Fibroblast of skin of back (primary cell): ENCODE results near the gene MIF4GD.
"Not testable (repeated sequence)": the region's sequence is repeated elsewhere in the genome, so short reads cannot be mapped to it uniquely, and the experiment has no call there.

Source experiments
- DNase-seq: peaks from one replicate; pipeline ENCODE4 v3.0.0-alpha.2; 2013

The MIF4GD gene

DNA sequence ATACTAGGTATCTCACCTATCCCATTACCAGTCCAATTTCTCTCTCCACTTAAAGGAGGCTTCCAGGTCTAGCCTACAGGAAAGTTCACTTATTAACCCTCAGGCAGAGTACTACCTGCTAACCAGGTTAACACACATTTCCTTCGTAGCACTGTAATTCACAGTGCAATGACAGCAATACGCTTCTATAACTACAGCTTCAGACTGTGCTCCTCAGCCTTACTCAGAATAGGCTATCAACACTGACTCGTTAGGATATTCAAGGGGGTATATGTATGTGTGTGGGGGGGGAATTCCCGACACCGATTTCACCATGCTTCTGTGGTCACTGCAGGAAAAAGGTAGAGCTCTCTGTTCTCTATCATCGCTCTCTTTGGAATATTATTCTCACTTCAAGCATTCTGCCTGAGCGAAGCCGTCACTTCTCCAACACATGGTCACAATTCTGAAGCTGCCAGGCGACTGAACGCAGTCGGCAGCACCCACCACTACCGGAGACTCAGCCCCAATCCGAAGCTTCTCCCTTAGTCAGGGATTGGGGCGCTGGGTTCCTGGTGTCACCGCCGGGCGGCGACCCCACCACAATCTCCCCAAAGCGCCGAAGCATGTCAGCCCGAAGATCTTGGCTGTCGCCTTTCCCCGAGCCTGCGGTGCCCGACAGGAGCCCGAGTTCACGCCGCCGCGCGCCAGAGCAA, 10.2 kb downstream of the MIF4GD start:
- DNase-seq: no peak

DNA sequence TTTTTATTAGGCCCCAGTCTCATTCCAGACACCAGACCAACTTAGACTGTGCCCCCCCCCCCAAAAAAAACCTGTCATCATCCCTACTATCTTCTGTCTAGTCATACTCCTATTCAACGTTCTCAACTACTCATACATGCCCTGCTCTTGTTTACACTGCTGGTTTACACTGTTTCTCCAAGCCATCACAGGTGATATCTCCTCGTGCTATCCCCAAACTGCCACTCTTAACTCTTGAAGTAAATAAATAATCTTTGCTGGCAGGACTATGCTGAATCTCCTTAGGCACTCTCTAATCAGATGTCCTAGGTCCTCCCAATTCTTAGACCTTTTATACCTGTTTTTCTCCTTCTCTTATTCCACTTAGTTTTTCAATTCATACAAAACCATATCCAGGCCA, 13.8 kb downstream of the MIF4GD start:
- DNase-seq: not testable (repeated sequence)

DNA sequence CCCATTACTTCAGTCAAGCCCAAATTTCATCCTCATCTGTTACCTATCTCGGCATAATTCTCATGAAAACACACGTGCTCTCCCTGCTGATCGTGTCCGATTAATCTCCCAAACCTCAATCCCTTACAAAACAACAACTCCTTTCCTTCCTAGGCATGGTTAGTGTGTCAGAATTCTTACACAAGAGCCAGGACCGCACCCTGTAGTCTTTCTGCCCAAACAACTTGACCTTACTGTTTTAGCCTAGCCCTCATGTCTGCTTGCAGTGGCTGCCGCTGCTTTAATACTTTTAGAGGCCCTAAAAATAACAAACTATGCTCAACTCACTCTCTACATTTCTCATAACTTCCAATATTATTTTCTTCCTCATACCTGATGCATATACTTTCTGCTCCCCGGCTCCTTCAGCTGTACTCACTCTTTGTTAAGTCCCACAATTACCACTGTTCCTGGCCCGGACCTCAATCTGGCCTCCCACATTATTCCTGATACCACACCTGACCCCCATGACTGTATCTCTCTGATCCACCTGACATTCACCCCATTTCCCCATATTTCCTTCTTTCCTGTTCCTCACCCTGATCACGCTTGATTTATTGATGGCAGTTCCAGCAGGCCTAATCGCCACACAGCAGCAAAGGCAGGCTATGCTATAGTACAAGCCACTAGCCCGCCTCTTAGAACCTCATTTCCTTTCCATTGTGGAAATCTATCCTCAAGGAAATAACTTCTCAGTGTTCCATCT, 14.9 kb downstream of the MIF4GD start:
- not testable (repeated sequence) for DNase-seq

DNA sequence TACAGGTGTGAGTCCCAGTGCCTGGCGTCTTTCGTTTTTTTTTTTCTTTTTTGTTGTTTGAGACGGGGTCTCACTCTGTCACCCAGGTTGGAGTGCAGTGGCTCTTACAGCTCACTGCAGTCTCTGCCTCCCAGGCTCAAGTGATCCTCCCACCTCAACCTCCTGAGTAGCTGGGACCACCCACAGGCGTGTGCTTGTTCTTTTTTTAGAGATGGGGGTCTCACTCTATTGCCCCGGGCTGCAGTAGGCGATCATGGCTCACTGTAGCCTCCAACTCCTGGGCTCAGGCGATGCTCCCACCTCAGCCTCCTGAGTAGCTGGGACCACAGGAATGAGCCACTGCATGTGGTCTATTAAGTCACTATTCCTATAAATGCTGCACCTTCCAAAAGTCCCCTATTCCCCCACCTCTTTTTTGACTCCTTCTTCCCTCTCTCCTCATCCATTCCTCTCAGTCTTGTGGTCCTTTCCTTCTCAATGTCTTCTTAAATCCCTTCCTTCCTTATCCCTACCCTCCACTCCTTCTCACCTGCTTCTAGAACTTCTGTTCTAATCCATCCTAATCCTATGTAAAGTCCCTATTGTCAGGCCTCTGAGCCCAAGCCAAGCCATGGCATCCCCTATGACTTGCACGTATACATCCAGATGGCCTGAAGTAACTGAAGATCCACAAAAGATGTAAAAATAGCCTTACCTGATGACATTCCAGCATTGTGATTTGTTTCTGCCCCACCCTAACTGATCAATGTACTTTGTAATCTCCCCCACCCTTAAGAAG, 18.8 kb downstream of the MIF4GD start:
- DNase-seq: no peak

DNA sequence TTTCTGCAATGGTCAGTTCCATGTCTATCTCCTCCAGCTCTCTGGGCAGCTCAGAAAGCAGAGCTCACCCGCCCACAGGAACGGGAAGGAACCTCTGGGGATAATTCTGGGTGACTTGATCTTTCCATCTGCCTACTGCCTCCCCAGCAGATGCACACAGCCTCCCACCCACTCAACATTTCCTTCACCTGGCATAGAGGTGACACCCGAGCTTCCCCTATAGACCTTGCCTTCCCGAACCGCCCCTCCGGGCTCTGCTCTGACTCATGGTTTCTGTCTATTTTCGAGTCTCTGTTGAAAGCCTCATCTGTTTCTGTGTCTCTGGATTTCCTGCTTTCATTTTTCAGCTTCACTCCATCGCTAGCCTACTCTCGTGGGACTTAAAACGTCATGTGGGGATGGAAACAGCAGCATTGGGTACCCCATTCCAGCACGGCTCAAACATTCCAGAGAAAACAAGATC, 21.0 kb downstream of the MIF4GD start:
- DNase-seq: peak; percentile 74

DNA sequence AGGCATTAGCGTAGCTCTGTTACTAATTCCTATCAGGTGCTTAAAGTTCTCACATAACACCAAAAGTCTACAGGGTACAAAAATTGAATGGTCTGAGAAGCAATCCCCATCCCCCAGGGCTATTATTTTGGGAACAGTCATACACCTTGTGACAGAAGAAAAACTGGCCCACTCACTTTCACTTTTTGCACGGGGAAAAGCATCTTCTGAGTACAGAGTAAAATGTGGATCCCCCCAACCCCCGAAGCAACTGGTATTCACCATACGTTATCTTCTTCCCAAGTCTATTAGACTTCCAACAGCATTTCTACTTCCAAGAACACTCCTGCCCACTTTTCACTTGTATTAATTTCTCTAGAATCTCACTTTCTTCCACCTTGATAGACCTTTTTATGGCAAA, 21.5 kb downstream of the MIF4GD start:
- no peak for DNase-seq

DNA sequence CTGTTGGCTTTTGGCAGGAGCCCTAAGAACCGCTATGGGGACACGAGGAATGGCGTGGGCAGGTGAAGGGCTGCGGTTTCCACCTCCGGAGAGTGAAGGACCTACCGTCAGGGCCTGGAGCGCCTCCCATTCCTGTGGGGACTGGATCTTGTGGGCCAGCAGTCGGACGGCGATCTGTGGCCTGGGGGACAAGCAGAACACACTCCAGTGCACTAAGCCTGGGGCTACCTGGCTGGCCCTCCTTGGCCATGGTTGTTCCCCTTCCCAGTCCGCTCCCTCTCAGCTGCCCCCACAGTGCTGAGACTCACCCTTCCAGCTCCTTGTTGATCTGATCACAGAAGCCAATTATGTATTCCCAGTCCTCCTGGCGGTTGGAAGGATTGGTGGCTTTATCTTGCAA, 24.6 kb downstream of the MIF4GD start:
- no peak for DNase-seq

DNA sequence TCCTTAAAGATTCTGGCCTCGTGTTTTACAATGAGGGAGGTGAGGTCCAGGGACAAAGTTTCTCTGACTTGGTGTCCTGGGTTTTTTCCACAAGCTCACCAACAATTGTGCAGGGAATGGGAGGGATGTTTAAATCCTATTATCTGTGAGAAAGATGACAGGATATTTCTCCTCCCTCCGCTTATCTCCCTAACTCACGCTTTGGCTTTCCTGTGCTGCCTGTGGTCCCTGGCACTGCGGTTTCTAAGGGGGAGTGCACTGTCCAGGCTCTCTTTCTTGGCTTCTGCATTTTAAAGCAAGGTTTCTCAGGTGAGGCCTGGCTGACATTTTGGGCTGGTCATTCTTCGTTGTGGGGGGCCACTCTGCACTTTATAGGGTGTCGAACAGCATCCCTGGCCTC, 26.0 kb downstream of the MIF4GD start:
- DNase-seq: no peak

DNA sequence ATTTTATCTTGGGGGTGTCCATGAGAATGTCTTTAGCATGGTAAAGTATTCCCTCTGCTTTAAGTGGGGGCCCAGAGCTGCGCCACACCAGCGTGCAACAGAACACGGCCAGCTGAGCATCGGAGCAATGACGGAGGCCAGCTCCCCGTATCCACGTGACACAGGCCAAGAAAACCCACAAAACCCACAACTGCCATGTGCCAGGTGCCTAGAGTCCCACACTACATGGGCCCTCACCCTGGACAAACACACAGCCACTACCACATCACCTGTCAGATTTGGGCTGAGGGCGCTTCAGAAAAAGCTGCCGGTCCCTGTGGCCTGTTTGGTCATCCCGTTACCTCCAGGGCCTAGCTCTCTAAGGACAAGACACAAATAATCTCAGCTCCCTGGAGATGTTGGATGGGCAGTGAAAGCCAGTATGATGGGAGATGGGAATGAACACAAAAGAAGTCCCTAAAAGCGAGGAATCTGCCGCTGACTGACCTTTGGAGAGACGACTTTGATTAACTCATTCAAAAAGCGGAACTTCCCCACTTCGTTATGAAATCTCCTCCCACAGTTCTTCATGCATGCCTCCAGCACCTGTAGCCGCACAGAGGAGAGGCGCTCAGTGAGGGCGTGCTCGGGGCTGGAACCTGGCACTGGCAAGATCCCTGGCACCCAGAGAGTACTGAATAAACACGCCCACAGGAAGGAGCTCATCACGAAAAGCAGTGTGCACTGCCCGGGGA, 26.7 kb downstream of the MIF4GD start:
- no peak for DNase-seq

DNA sequence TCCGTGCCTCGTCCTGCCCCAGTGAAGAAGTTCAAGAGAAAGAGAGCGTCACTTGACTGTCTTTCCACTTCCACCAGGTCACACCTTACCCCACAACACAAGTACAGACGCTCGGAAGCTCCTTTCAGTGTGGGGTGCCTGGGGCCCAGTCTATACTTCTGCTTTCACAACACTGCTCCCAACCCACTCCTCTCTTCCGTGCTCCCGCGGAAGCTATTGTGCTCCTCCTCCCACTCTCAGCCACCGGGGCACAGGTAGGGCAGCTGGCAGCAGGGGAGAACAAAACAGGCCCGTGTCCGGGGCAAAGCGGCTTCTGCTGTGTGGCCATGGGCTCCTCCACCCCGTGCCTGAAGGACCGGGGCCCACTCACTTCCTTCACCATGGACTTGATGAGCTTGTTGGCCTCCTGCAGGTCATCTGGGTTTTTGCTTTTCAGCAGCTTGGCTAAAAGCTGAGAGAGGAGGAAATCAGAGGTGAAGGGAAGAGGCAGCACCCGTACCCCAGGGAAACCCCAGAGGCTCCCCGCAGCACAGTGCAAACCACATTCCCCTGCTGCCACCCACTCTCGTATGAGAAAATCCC, 28.5 kb downstream of the MIF4GD start:
- DNase-seq: no peak

DNA sequence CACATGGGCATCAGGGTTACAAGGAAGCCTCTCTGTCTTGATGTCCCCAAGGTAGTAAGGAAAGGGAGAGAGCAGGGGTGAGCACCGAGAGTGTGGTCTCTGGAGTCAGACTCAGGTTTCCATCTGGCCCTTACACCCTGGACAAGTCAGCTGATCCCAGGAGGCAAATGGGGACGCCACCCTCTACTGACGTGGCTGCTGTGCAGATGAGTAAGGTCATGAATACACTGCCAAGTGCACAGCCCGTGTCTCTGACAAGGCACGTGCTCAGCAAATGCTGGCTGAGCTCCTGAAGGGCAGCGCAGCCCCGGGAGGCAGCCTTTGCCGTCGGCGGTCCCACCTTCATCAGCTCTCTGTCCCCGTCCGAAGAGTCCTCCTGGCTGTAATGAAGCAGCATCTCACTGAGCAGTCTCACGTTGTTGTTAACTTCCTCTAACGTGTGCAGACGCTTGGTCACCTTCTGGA, 29.0 kb downstream of the MIF4GD start:
- no peak for DNase-seq

DNA sequence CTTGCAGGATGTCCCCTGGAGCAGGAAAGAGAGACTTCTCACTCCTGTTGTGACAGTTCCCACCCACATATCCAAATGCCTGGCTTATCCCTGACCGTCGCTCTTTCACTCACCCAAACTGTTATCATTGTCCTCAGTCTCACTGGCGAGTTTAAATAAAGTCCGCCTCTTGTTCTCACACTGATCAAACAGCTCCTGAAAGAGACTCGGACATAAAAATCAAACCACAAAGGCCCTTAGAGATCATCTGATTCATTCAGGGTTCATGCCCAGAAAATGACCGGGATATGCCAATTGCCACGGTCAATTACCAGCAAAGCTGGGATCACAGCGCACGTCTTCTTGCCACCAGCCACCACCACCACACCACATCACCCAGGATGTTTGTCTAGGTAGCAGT, 29.5 kb downstream of the MIF4GD start:
- DNase-seq: no peak

DNA sequence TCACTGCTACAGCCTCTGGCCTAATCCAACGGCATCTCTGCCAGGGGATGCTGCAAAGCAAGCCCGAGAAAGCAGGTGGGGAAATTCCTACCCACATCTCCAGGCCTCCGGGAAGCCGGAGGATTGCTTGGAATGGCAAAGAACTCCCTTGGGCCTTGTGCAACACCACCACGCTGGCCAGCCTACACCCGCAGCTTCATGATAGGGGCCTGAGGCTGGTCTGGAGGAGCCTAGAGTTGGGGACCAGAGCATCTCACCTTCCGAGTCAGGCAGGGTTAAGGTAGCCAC, 29.9 kb downstream of the MIF4GD start:
- peak; percentile 21 for DNase-seq

DNA sequence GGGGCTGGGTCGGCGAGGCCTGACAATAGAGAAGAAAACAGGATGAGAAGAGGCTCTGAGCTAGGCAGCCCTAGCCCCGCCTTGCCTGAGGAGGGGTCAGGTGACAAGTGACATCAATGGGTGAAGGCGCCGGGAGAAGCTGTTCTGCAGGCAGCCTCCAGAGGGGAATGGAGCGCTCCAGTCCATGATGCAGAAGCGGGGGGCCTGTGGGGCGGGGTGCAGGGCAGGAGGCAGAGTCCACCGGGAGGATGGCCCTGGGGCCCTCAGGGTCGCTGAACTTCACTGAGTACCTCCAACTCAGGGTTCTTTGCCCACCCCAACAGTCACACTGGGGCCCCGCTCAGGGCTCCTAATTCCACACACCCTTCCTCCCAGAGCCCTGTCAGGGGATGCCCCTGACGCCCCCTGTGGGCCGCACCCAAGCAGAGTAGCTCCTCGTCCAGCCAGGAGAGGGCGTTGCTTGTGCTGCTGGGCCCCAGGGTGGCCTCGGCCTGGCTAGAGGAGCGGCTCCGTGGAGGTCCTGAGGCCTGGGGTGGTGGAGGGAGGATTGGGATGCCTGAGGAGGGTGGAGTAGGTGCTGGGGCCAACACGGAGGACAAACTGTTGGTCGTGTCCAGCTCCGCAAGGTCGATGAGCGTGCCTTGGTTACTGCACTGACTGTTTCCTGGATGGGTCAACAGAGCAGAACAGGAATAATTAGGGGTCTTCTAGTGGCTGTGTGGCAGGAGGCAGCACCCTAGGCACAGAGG, 30.5 kb downstream of the MIF4GD start:
- peak; percentile 47 for DNase-seq

DNA sequence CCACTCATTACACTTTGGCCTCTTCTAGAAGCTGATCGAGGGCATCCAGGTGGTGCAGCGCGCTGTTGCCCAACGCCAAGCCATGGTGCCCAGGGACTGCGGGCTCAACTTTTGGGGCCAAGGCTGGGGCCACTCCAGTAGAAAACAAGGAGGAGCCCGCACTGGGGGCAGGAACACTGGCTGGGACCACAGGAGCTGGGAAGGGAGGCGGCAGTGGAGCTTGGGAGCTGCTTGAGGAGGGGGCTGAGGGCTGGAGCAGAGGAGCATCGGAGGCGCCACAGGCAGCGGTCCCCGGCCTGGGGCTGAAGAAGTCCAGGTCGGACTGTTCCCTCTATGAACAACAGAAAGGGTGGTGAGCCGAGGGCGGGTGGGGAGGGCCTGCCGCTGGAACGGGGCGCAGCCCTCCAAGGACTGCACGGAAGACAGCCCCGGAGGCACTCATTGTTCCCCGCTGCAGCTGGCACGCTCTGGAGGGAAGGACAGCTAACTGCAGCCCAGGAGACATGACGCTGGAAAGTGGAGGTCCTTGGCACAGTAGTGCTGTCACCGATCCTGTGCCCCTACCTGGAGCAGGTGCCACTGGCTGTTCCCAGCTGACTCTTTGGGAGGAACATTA, 31.1 kb downstream of the MIF4GD start:
- DNase-seq: no peak

DNA sequence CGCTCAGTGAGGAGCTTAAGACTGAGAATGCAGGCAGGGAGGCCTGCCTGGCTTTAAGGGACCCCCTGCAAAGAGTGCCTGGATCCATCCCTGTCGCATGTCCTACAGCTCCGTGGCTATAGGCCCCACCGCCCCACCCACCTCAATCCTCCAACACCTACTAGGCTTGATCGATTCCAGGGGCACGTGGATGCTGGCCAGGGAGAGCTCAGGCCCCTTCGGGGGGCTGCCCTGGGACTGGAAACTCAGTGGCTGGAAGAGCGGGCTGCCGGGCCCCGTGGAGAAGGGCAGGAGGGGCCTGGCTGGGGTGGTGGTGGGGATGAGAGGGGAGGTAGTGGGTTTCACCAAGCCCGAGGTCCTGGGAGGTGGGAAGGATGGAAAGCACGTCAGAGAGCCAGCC, 31.8 kb downstream of the MIF4GD start:
- no peak for DNase-seq

DNA sequence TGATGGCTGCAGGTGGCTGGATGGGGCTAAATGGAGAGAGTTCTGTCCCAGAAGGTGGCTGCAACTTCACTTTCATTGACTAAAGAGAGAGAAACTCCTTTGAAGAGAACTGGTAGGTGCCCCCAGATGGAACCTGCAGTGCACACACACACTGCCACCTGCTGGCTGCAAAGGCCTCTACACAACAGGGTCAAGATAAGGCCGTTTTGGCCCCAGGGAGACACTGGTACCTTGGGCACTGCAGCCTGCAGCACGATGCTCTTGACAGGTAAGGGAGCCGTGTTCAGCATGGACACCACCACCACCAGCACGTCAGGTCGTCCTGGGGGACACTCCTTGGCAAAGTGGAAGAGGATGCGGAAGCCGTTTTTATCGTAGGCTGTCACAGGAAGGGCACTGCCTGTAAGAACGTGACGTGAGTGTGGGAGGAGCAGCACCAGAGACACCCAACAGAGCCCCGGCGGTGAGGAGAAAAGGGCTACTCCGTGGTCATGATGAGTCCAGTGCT, 32.3 kb downstream of the MIF4GD start:
- DNase-seq: peak; percentile 61

DNA sequence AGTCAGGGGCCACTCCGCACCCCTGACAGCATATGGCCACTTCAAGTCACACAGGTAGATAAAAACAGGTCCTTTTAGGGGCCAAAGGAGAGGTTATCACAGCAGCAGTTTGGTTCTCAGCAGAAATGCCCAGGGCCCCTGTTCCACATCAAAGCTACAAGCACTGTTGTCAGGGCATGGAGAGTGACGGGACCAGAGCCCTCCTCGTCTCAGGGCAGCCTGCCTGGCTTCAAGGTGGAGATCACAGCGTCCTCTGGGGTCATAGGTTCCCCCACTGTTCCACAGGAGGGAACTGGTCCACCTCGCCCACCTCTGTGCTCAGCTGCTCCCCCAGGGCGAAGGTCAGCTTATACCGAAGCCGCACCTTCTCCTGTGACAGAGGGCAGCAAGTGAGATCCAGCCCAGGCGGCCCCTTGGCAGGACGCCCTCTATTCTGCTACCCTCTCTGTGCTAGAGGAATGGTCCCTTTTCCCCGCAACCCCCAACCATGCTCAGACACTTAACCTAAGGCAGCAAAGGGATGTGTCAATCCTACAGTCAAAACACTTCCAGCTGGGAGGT, 32.9 kb downstream of the MIF4GD start:
- no peak for DNase-seq

DNA sequence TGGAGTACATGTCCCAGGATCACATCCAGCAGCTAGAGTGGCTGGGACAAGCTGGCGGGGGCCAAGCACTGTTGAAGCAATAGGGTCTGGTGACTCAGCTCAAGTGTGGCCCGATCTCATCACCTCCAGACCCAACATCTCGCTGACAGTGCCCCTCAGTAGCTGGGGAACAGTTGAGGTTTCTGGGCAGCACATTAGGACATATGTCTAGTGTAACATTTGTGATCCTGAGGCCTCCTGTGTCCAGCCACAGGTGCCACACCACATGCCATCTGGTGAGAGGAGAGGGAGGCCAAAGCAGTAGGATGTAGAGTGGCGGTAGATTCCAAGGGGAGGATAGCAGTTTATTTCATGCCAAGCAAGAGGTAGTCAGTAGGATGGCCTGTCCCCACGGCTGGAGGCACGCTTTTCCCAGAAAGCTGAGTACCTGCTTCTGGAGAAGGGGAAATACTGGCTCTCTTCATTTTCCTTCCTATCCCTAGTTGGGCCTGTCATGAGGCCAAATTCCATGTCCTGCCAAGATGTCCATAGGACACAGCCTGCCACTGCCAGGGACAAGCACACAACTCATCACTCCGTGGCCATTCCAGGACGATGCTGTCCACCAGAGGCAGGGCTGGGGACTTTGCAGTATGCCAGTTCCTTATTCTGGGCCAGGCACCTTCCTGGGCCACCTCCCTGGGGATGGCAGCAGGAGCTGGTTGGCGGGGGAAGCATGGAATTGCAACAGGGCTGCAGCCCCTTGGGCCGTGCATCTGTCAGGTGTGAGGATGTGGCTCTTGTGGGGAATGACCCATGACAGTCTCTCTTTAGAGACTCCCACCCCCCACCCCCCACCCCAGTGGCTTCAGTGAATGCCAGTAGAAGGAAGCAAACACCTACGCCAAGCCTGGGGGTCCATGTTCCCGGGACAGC, 33.7 kb downstream of the MIF4GD start:
- DNase-seq: no peak

DNA sequence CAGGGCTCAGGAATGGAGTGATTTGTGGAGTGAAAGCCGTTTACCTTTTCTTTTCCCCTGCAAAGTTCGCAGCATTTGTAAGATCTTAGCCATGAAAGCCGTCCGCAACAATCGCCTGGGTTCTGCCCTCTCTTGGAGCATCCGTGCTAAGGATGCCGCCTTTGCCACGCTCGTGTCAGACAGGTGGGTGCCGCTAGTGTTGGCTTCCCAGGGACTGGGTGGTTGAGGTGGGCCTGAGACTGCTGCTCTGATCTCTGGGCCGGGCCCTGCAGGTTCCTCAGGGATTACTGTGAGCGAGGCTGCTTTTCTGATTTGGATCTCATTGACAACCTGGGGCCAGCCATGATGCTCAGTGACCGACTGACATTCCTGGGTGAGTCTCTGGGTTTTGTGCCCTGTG, 38.2 kb downstream of the MIF4GD start:
- no peak for DNase-seq
